Activated gamma-delta T cell (primary cell): ENCODE data around the gene ZBTB20.

Experiments
- DNase-seq: peaks from one replicate; lab custom pipeline; 2025; lab: John Stamatoyannopoulos, UW

The ZBTB20 gene

DNA sequence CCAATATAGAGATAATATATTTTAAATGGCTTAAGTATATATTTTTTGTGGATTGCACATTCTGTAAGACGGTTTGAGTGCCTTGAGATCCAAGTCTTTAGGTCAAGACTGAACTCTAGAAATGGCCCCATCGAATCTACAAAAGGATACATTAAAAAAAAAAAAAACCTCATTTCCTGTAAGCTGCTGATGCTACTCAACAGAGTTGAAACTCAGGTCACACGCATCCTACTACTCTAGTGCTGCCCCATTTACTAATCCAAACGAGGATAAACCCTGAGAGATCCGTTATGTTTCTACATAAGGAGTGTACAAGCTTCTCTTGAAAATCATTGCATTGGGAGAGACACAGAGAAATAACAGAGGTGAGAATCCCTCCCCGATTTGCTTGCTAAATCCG is 666.0 kb downstream of the ZBTB20 start:
- no peak for DNase-seq

DNA sequence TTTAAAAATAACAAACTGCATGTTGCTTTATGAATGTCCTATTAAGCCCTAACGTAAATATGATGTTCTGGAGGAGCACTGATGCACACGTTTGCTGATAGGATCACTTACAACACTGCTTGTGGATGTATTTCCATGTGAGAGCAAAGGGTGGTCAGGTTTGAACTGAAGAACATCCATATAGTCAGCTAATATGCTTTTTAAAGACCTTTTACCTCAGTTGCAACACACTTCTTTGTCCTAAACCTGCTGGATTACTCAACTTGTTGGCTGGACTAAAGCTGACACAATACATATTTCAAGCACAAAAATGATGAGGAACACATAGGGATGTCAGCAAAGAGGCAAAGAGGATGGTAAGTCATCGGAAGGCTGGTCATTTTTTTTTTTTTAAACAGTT is 666.6 kb downstream of the ZBTB20 start:
- DNase-seq: no peak

- DNase-seq: no peak
These were observed 668.3 kb downstream of the ZBTB20 start for GRCh38 chr3:114478801-114479200.

DNA sequence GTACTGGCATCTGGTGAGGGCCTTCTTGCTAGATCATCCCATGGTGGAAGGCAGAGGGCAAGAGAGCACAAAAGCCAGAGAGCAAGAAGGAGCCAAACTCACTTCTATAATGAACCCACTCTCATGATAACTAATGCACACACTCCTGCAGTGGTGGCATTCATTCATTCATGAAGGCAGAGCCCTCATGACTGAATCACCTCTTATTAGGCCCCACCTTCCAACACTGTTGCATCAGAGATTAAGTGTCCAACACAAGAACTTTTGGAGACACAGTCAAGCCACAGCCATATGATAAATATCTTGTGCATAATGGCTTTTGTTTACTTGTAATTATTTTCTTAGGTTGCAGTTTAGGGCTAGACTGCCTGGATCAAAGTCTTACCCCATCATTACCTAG is 670.6 kb downstream of the ZBTB20 start:
- DNase-seq: no peak

GRCh38 chr3:114471478-114471877 is 675.6 kb downstream of the ZBTB20 start:
- no peak for DNase-seq

GRCh38 chr3:114469070-114469469 is 678.0 kb downstream of the ZBTB20 start:
- DNase-seq: no peak

DNA sequence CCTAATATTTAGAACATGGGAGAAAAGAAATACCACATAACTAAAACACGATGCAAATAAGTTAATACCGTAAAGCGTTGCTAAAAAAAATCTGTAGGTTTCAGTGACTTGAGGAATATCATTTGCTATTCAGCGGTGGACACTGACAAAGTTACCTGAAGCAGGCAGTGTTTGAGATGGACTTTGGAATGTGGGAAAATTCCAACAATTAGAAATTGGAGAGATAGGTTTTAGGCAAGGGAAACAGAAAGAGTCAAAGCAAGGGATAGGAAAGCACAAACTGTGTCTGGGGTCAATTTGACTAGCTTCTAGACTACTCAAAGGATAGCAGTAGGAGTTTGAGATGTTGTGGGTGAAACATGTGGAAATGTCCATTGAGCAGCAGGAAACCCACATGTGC is 680.3 kb downstream of the ZBTB20 start:
- DNase-seq: no peak

GRCh38 chr3:114466251-114466650 is 680.8 kb downstream of the ZBTB20 start:
- DNase-seq: no peak

DNA sequence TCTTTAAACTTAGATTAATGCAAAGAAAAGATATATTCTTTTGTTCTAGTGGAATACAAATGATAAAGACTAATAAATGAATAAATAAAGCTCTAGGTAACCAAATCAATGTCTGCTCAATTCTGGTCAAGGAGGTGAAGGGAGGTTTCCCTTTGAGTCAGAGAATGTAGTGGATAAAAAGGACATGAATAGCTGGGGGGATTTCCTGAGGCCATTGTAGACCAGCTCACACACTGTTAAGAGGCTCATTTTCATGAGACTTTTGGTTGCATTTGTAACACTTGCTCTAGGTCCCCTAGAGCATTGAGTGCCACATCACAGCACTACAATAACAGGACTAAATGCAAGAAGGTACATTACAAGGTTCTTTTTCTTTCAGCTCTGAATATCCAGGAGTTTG is 682.5 kb downstream of the ZBTB20 start:
- DNase-seq: no peak

- DNase-seq: no peak
These were observed 684.3 kb downstream of the ZBTB20 start for GRCh38 chr3:114462750-114463149.

DNA sequence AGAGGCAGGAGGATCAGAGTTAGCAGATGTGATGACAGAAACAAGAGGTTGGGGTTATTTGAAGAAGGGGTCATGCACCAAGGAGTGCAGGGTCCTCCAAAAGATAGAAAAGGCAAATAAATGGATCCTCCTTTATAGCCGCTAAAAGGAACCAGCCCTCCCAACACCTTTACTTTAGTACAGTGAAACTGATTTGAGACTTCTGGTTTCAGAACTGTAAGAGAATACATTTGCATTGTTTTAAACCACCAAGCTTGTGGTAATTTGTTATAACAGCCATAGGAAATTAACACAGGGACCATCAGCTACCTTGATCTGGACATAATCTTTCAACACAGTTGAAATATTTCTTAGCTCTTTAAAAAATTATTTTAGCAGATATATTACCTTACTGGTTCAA is 686.6 kb downstream of the ZBTB20 start:
- no peak for DNase-seq

DNA sequence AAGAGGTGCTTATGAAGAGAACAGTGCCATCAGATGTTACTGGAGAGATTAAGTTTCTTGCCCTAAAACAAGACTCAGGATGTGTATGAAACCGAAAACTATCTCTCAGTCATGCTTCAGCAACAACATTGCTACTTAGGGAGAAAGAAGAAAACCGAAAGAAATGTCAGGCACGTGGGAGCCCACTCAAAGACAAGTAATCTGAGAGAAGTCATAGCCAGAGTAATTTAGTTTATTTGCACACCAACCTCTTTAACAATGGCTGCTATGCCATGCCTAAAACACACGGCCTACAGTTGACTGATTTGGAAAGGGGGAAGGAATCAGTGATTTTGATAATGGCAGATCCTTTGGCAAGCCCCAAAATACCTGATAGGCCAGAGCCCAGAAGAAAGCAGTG is 690.3 kb downstream of the ZBTB20 start:
- no peak for DNase-seq

DNA sequence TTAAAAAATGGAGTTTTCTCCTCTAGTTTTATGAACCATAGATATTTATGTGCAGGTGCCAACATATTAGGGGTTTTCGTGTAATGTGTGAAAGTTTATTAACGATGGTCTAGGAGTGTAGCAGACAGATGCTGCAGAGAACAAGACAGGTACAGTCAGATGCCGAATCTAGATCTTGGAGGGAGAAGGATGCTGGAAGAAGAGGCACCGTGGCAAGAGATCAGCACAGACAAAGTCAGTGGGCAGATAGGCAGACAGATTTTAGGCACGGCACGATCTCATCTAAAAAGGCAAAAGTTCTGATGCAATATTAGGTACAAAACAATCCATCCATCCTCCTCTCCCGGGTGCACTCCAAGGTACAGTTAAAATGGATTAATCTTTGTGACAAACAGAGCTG is 691.7 kb downstream of the ZBTB20 start:
- DNase-seq: no peak

DNA sequence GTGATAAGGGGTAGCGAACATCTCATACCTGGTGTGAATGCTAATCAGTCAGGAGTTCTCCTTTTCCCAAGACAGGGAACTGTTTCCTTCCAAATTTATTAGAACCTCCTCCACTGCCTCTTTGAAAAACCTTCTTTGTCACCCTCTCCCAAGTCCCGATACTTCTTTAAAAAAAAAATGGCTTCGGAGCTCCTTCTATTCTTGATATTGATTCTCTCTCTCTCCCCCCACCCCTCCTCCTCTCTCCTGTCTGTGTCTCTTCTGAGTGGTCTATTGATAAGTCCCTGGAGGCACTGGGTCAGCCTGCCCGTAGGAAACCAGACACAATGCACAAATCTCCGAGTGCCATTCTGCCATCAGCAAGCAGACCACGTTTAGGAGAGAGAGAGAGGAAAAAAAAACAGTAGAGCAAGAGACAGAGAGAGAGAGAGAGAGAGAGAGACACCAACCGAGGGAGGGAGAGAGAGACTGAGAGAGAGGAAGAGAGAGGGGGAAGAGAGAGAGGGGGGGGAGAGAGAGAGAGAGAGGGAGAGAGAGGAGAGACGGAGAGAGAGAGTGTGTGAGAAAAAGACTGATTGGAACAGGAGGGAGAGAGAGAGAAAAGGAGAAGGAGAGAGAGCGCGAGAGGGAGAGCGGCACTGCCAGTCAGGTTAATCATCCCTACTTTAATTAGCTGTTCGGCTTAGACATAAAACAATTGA is 692.4 kb downstream of the ZBTB20 start:
- DNase-seq: no peak

GRCh38 chr3:114453361-114453780 is 693.7 kb downstream of the ZBTB20 start:
- DNase-seq: no peak

GRCh38 chr3:114452937-114453336 is 694.2 kb downstream of the ZBTB20 start:
- DNase-seq: no peak

DNA sequence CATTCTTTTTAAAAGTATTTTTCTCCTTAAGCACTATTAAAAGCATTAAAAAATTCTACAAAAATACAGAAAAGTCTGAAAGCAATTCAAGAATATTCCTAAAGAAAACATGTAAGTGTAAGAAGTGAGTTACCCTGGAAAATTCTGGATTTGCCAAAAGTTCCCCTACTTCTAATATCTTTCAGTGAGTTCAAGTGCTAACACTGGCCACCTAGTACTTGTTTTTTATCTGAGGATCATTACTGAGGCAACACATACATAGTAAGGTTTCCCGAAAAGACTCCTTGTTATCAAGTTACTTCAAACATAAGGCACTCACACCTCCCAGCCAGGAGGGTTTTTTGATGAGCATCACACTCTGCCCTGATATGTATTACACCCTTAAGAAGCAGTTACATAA is 694.8 kb downstream of the ZBTB20 start:
- DNase-seq: no peak

DNA sequence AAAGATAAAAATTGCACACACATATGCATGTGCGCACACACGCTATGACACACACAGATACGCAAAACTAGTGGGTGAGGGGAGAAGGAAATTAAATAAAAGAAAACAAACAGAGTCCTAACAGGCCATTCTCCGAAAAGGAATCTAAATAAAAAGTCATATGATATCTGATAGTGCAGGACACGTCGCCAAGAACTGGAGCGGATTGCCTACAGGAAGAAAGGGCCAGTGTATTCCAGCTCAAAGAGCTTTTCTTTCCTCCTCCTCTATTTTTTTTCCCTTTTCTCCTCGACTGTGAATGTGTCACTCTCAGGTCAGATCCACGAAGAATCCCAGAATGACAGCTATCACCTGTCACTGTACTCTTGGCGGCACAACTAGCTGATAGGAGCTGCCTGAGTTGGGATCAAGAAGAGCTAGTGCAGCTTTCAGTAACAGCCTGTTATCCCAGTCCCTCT is 695.5 kb downstream of the ZBTB20 start:
- no peak for DNase-seq

GRCh38 chr3:114451051-114451451 is 696.0 kb downstream of the ZBTB20 start:
- no peak for DNase-seq

DNA sequence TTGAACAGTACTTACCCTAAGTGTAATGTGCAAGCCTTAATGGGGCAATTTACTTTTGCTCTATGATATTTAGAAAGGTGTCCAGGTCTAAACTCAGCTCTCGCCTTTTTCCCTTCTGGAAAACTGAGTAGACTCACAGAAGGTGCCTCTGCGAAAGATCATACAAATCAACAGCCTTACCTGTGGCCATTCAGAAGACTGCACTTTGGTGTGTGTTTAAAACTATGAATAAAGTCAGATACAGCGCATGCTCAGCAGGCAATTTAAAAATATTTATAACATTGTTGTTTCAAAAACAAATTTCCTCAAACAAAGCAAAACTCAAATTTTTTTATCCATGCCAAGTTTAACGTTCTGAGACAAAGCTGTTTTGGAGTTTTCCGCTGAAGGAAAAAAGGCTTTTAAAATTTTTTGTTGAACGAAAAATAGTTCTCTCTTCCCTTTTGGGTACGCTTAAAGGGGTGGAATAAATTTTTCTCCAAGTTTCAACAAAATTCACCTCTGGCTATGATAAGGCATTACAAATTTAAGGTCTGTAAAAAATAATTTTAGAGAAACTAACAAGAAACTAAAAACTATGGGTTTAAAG is 697.0 kb downstream of the ZBTB20 start:
- no peak for DNase-seq

DNA sequence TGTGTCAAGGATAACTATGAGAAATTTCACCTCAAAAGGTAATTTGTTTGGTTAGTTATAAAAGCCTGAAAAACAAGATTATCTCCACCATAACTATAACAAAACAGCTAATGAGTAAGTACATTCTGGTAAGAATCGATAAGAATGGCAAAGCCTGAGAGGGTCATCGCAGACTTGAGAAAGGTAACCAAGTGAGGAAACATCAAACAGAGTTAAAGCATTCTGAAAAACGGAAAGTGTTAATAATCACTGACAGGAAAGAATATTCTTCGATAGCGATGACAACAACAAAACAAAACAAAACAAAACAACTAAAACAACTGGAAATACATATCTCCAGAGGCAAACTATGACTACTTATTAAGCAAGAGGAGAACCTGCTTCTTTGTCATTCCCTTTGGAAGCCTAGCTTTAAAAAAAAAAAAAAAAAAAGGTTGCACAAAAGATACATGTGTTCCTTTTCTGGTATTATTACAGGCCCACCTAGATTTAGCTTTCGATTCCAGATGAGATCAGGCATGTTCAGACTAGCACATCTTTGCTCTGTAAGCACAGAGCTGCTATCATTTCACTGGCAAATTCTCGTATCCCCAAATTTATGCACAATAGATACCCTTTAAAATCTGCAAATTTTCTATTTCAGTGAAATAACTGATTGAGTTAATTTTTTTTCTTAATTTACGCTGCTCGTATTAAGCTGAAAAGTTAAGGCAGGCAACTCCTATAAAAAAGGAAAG is 697.6 kb downstream of the ZBTB20 start:
- DNase-seq: no peak

DNA sequence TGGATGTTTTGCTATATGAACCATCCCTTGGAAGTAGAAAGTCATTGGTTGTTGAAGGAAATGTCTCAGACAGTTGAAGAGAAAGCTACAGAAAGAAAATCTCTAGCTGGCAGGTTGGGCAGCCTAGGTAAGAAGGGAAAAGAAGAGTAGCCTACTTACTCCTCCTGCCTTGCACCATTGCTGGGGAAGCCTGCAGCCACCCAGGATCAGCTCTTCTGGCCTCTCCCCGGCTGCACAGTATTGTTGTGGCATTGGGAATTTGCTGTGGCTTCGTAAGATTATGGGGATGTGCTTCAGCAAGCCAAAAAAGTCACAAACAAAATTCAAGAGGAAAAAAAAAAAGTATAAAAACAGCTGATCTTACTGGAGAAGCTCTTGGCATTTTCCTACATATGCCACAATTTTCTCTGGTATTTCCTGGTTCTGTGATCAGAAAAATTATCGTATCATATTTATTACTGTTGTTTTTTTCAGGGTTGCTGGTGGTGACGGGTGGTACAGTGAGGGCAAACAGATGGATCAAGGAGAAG is 699.1 kb downstream of the ZBTB20 start:
- DNase-seq: no peak

DNA sequence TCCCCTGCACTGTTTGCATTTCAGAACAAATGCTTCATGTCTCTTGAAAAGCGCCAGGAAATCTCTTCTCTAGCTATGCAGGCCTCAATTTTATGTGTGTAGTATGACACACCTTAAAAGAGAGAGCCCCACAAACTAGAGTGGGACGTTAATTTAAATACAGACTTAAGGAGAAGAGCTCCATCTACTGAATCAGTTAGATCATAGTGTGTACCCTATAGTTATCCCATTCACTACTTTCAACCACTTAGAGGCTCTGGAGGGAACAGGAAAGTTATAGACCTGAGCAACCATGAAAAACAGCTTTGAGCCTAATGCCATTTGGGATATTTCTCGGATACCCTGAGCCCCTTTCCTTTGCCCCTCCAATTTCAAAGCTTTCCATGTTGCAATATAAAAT is 699.5 kb downstream of the ZBTB20 start:
- no peak for DNase-seq
